Fibroblast of pulmonary artery (primary cell): ENCODE results near the gene STARD5.

ENCODE experiments used
- DNase-seq: peaks from one replicate; pipeline ENCODE4 v3.0.0-alpha.2; 2010; ENCODE audit warnings: low read depth
- H3K4me3 ChIP-seq: replicated peaks from 2 replicates; pipeline ENCODE4 v1.5.1; 2011; ENCODE audit warnings: low read depth, mild to moderate bottlenecking, control low read depth, low read length, moderate library complexity
- CTCF ChIP-seq: IDR thresholded peaks from 2 replicates; pipeline ENCODE4 v1.5.1; 2011; ENCODE audit warnings: mild to moderate bottlenecking, control low read depth, low read length, inconsistent platforms; ENCODE audit errors: missing control alignments

Gene STARD5

GRCh38 chr15:81294516-81294880 lies 29.4 kb downstream of the STARD5 start:
- TF ChIP-seq CTCF = no peak
- DNase-seq = no peak
- H3K4me3 ChIP-seq = no peak overlapping the region

- no peak overlapping the region for H3K4me3 ChIP-seq
- no peak for TF ChIP-seq CTCF
- no peak for DNase-seq
Observed at GRCh38 chr15:81293728-81294515, 30.0 kb downstream of the STARD5 start.

- TF ChIP-seq CTCF = no peak
- DNase-seq = no peak
- H3K4me3 ChIP-seq = no peak overlapping the region
Observed at GRCh38 chr15:81292523-81293001, 31.4 kb downstream of the STARD5 start.

GRCh38 chr15:81291916-81292522 lies 31.9 kb downstream of the STARD5 start:
- DNase-seq = no peak
- TF ChIP-seq CTCF = no peak
- no peak overlapping the region for H3K4me3 ChIP-seq

GRCh38 chr15:81289910-81290309 lies 34.0 kb downstream of the STARD5 start:
- H3K4me3 ChIP-seq = no peak overlapping the region
- DNase-seq = no peak
- no peak for TF ChIP-seq CTCF

- no peak for DNase-seq
- H3K4me3 ChIP-seq = no peak overlapping the region
- TF ChIP-seq CTCF = no peak
Observed at GRCh38 chr15:81288616-81289015, 35.3 kb downstream of the STARD5 start.
